ENCODE measurements around the gene NUP205. TPM values are rescaled to one million over a fixed set of nuclear protein-coding genes. Genes with fewer than 3 reads are reported as not detected.

The NUP205 gene
- total and polyA plus RNA-seq, 2 of the 13 experiments (the other 11 are each of a cell fraction or from before 2014, with no cell fraction given), result 46.2 to 87.2 TPM

DNA sequence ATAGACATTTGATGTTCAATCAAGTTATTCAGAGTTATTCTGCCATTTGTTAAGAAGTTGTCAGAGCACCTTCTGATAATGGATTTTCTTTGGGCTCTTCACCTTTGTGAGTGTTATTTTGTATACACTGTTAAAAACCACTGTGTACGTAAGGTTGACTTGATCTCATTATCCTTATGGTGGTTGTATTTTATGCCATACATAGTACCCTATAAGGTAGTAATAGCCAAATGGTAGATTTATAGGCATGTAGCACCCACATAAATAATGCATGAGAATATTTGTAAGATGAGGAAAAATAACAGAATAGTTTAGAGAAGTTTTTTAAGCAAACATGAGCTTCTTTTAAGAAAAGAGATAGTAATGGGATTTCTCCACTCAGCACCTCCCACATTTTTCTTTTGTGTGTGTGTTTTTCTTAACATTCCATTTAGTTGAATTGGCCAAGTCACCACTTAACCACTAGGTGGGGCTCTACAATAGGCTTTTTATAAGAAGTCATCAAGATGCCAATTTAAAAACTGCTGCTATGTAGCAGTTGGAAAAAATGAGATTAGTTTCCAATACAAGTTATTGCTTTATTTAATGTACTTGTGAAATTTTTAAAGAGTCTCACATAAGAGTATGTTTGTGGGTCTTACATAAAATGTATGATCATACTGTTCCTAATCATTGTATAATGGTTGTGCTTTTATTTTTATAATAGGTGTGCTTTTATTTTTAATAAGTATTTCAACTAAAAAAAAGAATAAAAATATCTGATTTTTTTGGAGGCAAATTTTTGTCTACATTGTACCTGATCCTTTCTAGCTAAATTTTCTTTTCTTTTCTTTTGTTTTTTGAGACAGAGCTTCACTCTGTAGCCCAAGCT is 63.5 kb downstream of the NUP205 start (continued):
- TF ChIP-seq, protein P1, sequence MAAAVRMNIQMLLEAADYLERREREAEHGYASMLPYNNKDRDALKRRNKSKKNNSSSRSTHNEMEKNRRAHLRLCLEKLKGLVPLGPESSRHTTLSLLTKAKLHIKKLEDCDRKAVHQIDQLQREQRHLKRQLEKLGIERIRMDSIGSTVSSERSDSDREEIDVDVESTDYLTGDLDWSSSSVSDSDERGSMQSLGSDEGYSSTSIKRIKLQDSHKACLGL (CRISPR knock-in tag; IDR thresholded peaks at IDR 0.05), result no peak
- TF ChIP-seq, protein P2, sequence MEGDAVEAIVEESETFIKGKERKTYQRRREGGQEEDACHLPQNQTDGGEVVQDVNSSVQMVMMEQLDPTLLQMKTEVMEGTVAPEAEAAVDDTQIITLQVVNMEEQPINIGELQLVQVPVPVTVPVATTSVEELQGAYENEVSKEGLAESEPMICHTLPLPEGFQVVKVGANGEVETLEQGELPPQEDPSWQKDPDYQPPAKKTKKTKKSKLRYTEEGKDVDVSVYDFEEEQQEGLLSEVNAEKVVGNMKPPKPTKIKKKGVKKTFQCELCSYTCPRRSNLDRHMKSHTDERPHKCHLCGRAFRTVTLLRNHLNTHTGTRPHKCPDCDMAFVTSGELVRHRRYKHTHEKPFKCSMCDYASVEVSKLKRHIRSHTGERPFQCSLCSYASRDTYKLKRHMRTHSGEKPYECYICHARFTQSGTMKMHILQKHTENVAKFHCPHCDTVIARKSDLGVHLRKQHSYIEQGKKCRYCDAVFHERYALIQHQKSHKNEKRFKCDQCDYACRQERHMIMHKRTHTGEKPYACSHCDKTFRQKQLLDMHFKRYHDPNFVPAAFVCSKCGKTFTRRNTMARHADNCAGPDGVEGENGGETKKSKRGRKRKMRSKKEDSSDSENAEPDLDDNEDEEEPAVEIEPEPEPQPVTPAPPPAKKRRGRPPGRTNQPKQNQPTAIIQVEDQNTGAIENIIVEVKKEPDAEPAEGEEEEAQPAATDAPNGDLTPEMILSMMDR (CRISPR knock-in tag; IDR thresholded peaks at IDR 0.05), result peak; percentile 64
- 0 out of 4 replicates have a peak, but pooled peaks of 1 of the 2 experiments have one; percentile 4 for TF ChIP-seq MAFK (conservative IDR thresholded peaks at IDR 0.05 in 1 of 2, IDR thresholded peaks at IDR 0.05 in 1 of 2; ENCODE audit: low read length in 2 of 2)

DNA sequence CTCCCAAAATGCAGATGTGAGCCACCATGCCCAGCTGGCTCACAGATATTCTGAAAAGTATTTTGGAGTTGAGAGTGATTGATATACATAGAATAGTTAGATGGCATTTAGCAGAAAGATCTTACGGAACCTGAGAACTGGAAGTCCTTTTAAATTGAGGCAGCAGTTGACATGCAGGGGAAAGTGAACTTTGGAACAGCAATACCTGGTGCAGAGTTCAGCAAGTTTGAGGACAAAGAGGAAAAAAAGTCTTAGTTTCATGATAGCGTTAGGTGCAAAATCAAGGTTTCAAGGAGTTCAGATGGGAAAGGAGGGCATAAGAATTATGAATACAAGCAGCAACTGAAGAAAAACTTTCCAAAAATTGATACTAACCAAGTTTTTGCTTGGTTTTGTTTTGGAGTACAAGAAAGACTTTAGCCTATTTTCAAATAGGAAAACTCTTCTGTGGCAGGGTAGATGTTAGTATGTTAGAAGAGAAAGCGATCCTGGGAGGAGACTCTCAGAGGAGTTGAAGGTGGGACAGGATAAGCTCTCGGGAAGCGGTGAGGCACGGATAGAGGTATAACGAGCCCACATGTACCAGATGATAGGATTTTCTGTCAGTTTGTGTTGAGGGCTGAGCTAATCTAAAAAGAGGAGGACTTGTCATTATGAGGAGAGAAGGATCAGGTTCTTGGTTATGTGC is 76.6 kb downstream of the NUP205 start:
- peaks cover 6 to 61% of the 10 kb centered on the region in 2 experiments for H3K36me3 ChIP-seq (replicated peaks in 1 of 2; ENCODE audit: control insufficient read depth in 1 of 2, insufficient read depth in 2 of 2, low read length in 2 of 2)
- CTCF ChIA-PET (ENCODE audit: low intra/inter-chr PET ratio, low total read pairs), result no interaction called here
- H3K4me3 ChIP-seq (replicated peaks in 1 of 3; ENCODE audit: insufficient read depth in 1 of 3, low read depth in 2 of 3, low read length in 3 of 3), result no peak overlapping the region
- no peaks in the 10 kb centered on the region for H4K20me1 ChIP-seq (ENCODE audit: insufficient read depth, low read length)
- peaks cover 14% of the 10 kb centered on the region for H3K4me1 ChIP-seq (ENCODE audit: insufficient read depth, low read length)
- no peaks in the 10 kb centered on the region for H3K79me2 ChIP-seq (ENCODE audit: insufficient read depth, low read length)
- H2AFZ ChIP-seq (ENCODE audit: low read length), result no peak overlapping the region
- DNase-seq (ENCODE audit: low spot score) (peak; percentile 6), FAIRE-seq (no peak), ATAC-seq (no peak; the same call in 2 of the 3 replicates)
- in situ Hi-C loops (cut with HindIII; ENCODE audit: extremely low pct_ligation_motif_present, low pct_unique_long_range_greater_than_20kb), result no loop called here
- H3K9ac ChIP-seq (ENCODE audit: insufficient read depth, low read depth, low read length), result no peak overlapping the region
- no peaks in the 10 kb centered on the region for H3K9me3 ChIP-seq (ENCODE audit: low read length)
- BruUV-seq (replicated peaks), result no TSS peak
- intact Hi-C loops (cut with micrococcal nuclease; ENCODE audit: unreplicated experiment), result no loop called here
- H3K27me3 ChIP-seq (ENCODE audit: control insufficient read depth in 1 of 2, insufficient read depth in 2 of 2, low read length in 2 of 2), result no peaks in the 10 kb centered on the region
- peak overlapping the region; percentile 32 for H3K27ac ChIP-seq (ENCODE audit: extremely low read length, insufficient read depth, low read length)
- 95% methylated on average over 7 of the region's 7 CpGs for WGBS (ENCODE audit: low lambda C conversion rate)
- no peak overlapping the region for H3K4me2 ChIP-seq (ENCODE audit: low read depth, low read length)
- POLR2A ChIA-PET, result no interaction called here
- TF ChIP-seq, protein P3, sequence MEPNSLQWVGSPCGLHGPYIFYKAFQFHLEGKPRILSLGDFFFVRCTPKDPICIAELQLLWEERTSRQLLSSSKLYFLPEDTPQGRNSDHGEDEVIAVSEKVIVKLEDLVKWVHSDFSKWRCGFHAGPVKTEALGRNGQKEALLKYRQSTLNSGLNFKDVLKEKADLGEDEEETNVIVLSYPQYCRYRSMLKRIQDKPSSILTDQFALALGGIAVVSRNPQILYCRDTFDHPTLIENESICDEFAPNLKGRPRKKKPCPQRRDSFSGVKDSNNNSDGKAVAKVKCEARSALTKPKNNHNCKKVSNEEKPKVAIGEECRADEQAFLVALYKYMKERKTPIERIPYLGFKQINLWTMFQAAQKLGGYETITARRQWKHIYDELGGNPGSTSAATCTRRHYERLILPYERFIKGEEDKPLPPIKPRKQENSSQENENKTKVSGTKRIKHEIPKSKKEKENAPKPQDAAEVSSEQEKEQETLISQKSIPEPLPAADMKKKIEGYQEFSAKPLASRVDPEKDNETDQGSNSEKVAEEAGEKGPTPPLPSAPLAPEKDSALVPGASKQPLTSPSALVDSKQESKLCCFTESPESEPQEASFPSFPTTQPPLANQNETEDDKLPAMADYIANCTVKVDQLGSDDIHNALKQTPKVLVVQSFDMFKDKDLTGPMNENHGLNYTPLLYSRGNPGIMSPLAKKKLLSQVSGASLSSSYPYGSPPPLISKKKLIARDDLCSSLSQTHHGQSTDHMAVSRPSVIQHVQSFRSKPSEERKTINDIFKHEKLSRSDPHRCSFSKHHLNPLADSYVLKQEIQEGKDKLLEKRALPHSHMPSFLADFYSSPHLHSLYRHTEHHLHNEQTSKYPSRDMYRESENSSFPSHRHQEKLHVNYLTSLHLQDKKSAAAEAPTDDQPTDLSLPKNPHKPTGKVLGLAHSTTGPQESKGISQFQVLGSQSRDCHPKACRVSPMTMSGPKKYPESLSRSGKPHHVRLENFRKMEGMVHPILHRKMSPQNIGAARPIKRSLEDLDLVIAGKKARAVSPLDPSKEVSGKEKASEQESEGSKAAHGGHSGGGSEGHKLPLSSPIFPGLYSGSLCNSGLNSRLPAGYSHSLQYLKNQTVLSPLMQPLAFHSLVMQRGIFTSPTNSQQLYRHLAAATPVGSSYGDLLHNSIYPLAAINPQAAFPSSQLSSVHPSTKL (CRISPR knock-in tag; IDR thresholded peaks at IDR 0.05), result 0 out of 2 replicates have a peak, but pooled peaks have one; percentile 18
- peak; percentile 18; the same call in 1 of the 2 replicates for TF ChIP-seq HNF4G (IDR thresholded peaks at IDR 0.05; ENCODE audit: borderline replicate concordance, low read depth, low read length)
- TF ChIP-seq HNF4G (CRISPR knock-in tag; IDR thresholded peaks at IDR 0.05; ENCODE audit: borderline replicate concordance, low read depth), result no peak
- TF ChIP-seq HNF4A (CRISPR knock-in tag; IDR thresholded peaks at IDR 0.05), result peak; percentile 77
- no peak for TF ChIP-seq SRSF1 (optimal IDR thresholded peaks at IDR 0.05; ENCODE audit: low read depth, low read length)
- TF ChIP-seq, protein P4, sequence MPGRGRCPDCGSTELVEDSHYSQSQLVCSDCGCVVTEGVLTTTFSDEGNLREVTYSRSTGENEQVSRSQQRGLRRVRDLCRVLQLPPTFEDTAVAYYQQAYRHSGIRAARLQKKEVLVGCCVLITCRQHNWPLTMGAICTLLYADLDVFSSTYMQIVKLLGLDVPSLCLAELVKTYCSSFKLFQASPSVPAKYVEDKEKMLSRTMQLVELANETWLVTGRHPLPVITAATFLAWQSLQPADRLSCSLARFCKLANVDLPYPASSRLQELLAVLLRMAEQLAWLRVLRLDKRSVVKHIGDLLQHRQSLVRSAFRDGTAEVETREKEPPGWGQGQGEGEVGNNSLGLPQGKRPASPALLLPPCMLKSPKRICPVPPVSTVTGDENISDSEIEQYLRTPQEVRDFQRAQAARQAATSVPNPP (CRISPR knock-in tag; IDR thresholded peaks at IDR 0.05), result no peak
- no peak for TF ChIP-seq POLR2AphosphoS2 (IDR thresholded peaks at IDR 0.05; ENCODE audit: low read depth, low read length)

Data from HepG2 (cell line).